OCI-LY3 (cell line): Measurements from ENCODE around the gene BMPER.

Experiments used
- CTCF ChIP-seq: fragments of 200-600, 300-600 bp; sonication (generic); IDR thresholded peaks from 2 replicates; pipeline ENCODE4 v1.5.1; 2014; ENCODE audit warnings: antibody characterized with exemption, low read length, low read depth
- EZH2phosphoT487 ChIP-seq: fragments of 200-600 bp; shearing (Covaris generic); IDR thresholded peaks from 2 replicates; pipeline ENCODE4 v1.6.1; 2018; ENCODE audit warnings: antibody characterized with exemption, mixed run types, low read depth

GRCh38 chr7:34019301-34019790, 114.0 kb downstream of the BMPER start:
- TF ChIP-seq CTCF (no peak), EZH2phosphoT487 (no peak)
